Activated T-cell treated with anti-CD3 and anti-CD28 coated beads, Interleukin-2, amount 50 U/mL, for 1 hour (primary cell): Measurements from ENCODE around the gene SVOP.

ENCODE experiments used
- DNase-seq: peaks from one replicate; pipeline ENCODE4 v3.0.0-alpha.2; 2020

Gene SVOP

GRCh38 chr12:108972358-108972757 is 48.5 kb downstream of the SVOP start:
- no peak for DNase-seq

DNA sequence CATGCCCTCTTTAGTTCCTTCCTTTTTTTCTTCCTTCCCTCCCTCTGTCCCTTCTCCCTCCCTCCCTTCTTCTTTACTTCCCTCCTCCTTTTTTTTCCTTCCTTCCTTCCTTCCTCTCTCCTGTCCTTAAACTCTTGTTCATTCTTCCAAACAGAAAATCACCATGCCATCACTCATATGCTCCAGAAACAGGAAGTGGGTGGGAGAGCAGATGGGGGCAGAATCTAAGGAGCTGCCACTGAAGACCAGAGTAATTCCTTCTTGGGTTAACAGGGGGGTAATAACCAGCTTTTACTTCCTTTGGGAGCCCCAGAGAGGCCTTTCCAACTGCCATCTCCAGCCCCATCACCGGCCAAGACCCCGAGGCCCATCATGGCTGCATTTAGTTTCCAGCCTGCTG is 51.2 kb downstream of the SVOP start:
- DNase-seq: no peak

- no peak for DNase-seq
Measured at GRCh38 chr12:108967869-108968540, 52.9 kb downstream of the SVOP start.

GRCh38 chr12:108966378-108967151 is 54.3 kb downstream of the SVOP start:
- no peak for DNase-seq

DNA sequence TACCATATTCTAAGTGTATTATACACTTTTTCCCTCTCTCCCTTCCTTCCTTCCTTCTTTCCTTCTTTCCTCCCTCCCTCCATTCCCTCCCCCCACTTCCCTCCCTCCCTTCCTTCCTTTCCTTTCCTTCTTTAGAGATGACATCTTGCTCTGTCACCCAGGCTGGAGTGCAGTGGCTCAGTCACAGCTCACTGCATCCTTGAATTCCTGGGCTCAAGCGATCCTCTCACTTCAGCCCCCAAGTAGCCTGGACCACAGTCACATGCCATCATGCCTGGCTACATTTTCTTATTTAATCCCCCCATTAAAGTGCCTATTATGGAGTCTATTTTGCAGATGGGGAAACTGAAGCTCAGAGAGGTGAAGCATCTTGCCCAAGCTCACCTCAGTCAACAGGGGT is 55.0 kb downstream of the SVOP start:
- no peak for DNase-seq

DNA sequence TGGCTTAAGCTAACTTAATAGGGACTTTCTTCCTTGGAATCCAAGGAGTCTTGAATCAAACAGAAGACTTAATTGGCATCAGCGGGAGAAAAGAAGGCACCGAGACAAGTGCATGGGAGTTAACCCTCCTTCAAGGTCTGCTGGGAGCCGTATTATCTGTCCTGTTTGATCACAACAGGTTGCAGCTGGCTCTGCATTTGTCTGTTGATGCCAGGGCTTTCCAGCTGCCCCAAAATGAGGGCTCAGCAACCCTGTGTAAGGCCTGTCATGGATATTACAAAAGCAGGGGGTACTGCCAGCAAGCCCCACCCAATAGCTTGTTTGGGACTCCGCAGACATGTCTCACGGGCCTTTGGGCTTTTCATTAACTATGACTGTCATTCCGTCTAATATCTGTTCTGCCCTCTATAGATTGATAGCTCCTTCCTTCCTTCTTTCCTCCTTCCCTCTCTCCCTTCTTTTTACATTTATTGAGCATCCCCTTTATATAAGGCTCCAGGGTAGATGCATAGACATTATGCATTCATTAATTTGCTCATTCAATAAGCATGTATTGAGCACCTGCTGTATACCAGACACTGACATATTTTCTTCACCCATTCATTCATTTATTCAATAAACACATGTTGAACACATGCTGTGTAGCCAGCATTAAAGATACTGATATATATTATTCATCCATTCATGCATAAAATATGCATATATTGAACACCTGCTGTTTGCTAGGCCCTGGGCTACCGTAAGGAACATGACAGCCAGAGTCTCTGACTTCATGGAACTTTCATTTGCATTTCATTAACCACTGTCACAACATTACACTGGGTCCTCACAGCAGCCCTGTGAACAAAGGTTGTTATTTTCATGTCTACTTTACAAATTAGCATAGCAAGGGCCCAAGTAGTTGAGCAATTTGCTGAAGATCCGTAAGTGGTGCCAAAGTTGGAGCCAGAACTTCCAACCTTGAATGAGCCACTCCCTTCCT is 56.2 kb downstream of the SVOP start:
- DNase-seq: no peak

- DNase-seq: no peak
Measured at GRCh38 chr12:108962256-108962655, 58.6 kb downstream of the SVOP start.

- no peak for DNase-seq
Measured at GRCh38 chr12:108959748-108960655, 60.9 kb downstream of the SVOP start.

GRCh38 chr12:108955225-108955835 is 65.5 kb downstream of the SVOP start:
- DNase-seq: no peak

DNA sequence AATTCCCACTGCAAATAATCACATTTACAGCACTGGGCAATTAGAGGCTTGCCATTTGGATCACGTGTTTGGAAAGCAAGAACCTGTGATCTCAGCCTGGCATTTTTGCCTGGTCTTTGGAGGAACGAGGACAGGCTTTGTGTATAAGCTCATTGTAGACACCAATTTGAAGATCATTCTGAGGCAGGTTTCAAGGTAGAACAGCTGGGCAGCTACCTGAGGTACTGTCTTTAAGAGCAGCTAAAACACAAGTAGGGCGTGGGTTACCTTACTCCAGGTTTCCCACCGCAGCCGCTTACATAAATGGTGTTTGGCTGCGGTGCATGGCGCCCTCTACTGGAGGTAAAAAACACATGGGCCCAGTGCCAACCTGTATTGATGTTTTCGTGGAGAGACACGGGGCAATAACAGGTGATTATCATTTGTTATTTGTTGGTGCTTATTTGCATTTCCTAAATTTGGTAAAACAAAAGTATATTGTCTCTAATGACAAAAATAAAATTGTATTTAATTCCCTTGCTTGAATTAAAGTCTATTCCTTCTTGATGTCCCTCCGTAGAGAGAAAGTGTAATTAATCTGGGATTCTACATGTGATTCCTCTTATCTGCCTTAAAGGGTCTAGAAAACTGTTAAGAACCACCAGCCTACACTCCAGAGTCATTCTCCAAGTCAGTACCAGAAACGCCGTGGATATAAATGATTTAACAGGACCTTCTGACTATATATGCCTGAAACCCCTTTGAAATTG is 69.7 kb downstream of the SVOP start:
- peak; percentile 70 for DNase-seq

DNA sequence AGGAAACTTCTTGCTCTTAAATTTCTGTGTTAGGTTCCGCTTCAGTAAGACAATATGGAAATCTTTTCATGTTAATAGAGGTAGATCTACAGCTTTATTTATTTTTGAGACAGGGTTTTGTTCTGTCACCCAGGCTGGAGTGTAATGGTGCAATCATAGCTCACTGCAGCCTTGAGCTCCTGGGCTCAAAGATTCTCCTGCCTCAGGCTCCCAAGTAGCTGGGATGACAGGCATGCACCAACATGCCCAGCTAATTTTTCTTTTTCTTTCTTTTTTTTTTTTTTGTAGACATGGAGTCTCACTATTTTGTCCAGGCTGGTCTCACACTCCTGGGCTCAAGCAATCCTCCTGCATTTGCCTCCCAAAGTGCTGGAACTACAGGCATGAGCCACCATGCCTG is 70.9 kb downstream of the SVOP start:
- no peak for DNase-seq

DNA sequence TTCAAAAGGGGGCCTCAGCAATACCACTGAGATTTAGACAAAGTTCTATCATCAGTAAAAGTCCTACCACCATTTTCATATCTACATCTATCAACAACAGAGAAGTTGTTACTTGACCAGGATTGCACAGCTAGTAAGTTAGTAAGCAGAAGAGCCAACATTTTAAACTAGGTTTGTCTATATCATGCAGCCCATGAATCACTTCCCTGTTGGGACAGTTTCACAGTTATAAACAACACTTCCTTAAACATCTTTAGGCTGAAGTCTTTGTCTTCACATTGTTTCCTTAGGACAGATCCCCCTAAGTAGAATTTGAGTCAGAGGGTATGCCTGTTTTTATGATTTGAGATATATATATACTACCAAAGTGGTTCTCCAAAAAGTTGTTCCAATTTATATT is 72.5 kb downstream of the SVOP start:
- DNase-seq: no peak

GRCh38 chr12:108947097-108947496 is 73.8 kb downstream of the SVOP start:
- no peak for DNase-seq

GRCh38 chr12:108940138-108940537 is 80.7 kb downstream of the SVOP start:
- no peak for DNase-seq

GRCh38 chr12:108939594-108939993 is 81.3 kb downstream of the SVOP start:
- DNase-seq: no peak

GRCh38 chr12:108938247-108938924 is 82.5 kb downstream of the SVOP start:
- no peak for DNase-seq

DNA sequence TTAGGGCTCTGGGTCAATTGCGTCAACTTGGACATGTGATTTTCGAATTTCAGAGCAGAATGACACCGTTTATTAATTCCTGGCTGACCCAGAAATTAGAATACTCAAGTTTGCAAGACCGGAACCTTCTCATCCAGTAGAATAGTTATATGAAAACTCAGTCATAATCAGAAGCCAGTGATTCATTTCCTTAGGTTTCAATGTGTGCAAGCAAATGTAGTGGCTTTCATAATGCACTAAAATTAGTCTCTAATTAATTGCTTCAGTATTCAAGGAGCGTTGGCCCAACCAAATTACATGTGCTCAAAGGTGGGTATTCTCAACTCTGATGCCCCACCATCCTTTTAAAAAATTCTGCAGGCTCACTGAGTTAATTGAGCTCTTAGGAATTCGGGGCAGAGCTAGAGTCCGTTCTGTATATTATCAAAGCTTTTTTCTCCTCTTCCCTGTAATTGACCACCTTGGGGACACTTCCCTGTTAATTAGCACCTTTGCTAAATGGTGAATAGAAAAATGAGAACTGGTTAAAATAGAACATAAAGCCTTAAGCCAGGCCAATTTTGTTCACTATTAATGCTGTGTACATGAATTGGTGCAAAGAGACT is 85.6 kb downstream of the SVOP start:
- DNase-seq: no peak

DNA sequence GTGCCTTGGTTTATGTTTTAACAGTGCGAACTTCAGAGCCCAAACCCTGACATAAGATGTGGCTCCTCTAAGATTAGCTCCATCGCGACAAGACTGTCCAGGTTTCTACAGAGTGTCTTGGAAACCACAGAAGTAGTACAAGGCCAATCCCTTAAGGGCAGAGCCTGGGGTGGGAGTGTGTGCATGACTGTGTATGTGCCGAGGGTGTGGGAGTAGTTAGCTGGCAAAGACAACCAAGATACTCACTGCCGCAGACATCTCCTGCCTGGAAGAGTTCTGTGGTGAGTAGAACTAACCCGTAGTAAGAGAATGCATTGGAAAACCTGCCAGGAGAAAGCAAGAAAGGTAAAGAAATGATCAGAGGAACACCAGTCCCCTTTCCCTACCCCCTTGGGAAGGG is 86.9 kb downstream of the SVOP start:
- DNase-seq: no peak

DNA sequence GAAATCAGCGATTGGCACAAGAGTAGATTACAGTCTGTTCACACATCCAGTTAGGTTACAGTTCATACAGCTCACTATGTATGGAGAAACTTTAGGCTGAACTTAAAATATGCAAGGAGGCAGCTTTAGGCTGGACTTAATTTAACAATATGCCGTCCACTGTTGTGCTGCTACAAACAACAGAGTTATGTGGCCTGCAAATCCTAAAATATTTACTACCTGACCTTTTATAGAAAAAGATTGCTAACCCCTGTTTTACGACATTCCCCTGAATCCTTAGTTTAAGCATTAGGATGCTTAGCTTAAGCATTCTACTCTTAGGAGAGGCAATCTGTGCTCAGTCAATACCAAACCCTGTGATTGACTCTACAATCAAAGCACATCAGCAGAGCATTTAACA is 90.1 kb downstream of the SVOP start:
- DNase-seq: no peak

DNA sequence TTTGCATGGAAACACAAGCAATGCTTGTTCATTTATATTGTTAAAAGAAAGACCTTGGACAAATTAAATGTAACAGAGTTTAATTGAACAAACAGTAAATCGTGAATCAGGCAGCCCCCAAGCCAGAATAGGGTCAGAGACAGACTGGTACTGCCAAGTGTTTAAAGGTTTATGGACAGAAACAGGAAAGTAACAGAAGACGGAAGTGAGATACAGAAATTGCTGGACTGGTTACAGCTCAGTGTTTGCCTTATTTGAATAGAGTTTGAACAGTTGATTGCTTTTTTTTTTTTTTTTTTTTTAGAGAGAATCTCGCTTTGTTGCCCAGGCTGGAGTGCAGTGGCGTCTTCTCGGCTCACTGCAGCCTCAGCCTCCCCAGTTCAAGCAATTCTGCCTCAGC is 90.7 kb downstream of the SVOP start:
- DNase-seq: no peak
